ENCODE data around the gene NACC2. TPM values are rescaled to one million over a fixed set of nuclear protein-coding genes. Genes with fewer than 3 reads are reported as not detected.

NACC2 gene
- total and polyA plus RNA-seq, 4 donors: 4.8 to 17.8 (median 8.8) TPM

DNA sequence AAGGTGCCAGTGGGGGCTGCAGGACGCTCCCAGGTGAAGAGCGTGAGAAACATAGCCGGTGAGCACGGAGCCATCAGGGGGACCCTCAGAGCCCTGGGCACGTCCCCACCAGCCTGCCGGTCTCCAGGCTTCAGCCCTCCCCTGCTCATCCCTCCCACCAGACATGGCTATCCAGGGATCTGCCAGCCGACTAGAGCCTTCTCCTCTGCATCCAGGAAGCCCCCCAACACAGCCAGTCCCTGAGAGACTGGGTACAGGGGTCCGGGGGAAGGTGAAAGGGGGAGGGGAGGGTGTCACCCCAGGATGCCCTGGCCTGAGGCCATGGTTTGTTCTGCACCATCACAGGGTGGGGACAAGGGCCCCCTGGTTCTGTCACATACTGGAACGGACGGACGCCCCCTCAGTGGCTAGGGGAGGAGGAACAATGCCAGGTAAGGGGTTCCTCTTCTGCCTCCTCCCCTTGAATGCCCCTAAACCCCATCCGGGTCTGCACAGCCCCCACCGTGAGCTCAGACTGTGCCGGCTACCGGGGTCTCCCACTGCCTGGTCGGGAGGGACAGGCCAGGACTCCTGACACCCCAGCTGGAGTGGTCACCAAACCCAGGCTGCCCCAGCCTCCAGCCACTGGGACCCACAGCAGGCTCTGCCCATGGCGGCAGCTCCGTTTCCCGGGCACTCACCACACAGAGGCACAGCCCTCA, 34.3 kb downstream of the NACC2 start:
- H3K9me3 ChIP-seq (ENCODE audit: control insufficient read depth in 4 of 4, low read length in 3 of 4): no peaks in the 10 kb centered on the region
- no peak for DNase-seq (ENCODE audit: low spot score)
- no peak for TF ChIP-seq EGR1 (IDR thresholded peaks at IDR 0.05; ENCODE audit: low read depth in 2 of 2)
- TF ChIP-seq, protein P1, sequence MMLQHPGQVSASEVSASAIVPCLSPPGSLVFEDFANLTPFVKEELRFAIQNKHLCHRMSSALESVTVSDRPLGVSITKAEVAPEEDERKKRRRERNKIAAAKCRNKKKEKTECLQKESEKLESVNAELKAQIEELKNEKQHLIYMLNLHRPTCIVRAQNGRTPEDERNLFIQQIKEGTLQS (IDR thresholded peaks at IDR 0.05): no peak
- no peak for TF ChIP-seq ZBTB33 (IDR thresholded peaks at IDR 0.05)
- no peak for TF ChIP-seq HNF4G (IDR thresholded peaks at IDR 0.05)

DNA sequence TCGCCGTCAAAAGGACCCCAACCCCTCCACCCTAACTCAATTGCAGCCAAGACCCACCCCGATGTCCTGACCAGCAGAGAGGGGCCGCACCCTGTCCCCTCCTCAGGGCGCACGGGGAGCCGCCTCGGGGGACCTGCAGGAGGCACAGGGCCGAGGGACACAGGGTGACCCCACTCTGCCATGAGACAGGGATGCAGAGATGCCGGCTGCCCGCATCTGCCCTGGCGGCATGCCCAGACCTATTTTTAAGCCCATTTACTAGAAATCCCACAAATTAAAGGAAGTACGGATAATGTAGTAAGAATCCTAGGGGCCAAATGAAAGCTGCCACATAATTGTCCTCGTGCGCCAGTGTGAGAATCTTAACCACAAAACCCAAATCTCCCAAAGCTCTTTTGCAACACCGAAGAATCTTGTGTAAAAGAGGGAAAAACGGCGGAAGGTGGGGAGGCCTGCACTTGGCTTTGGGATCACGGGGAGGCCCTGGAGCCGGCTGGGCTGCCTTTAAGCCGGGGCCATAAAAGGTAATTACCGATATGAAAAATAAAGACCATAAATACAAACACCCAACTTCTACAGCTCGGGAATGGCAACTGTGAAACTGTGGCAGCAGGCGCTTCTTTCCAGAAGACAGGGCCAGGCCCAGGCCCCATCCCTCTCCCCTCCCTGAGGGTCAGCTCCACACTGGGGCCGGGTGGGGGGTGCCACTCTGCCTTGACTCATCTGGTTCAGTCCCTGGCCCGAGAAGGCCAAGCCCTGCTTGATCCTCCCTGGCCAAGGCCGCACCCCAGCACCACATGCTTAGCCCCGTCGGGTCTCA, 35.0 kb downstream of the NACC2 start:
- Histone ChIP-seq H3K9me3 (ENCODE audit: control insufficient read depth in 4 of 4, low read length in 3 of 4) (no peaks in the 10 kb centered on the region), H3K36me3 (ENCODE audit: control insufficient read depth in 4 of 4, insufficient read depth in 3 of 4, low read depth in 1 of 4, low read length in 3 of 4) (no peaks in the 10 kb centered on the region), H3K27ac (ENCODE audit: low read depth in 1 of 2, low read length in 2 of 2) (no peak overlapping the region), H3K9ac (ENCODE audit: low read depth in 1 of 2, low read length in 2 of 2) (no peak overlapping the region), H3K4me3 (ENCODE audit: low read depth in 1 of 3, low read length in 3 of 3) (no peak overlapping the region), H3K27me3 (ENCODE audit: control insufficient read depth in 4 of 4, insufficient read depth in 4 of 4, low read length in 3 of 4) (no peaks in the 10 kb centered on the region), H3K4me1 (ENCODE audit: control insufficient read depth in 4 of 4, insufficient read depth in 4 of 4, low read length in 3 of 4) (no peaks in the 10 kb centered on the region)
- TF ChIP-seq HNF4A (conservative IDR thresholded peaks at IDR 0.05): no peak
- TF ChIP-seq GABPA (IDR thresholded peaks at IDR 0.05 in 1 of 2, conservative IDR thresholded peaks at IDR 0.05 in 1 of 2): no peak
- TF ChIP-seq, protein P1 (IDR thresholded peaks at IDR 0.05): no peak
- TF ChIP-seq RAD21 (IDR thresholded peaks at IDR 0.05): no peak
- no peak for TF ChIP-seq NR2F2 (IDR thresholded peaks at IDR 0.05)
- DNase-seq (ENCODE audit: low spot score): no peak
- 82% methylated on average over 29 of the region's 29 CpGs for WGBS

More for the DNA sequence above, 34.3 kb downstream of the NACC2 start:
- no peak overlapping the region for H3K27ac ChIP-seq (ENCODE audit: low read depth in 1 of 2, low read length in 2 of 2)
- no peak overlapping the region for H3K4me3 ChIP-seq (ENCODE audit: low read depth in 1 of 3, low read length in 3 of 3)
- H3K4me1 ChIP-seq (ENCODE audit: control insufficient read depth in 4 of 4, insufficient read depth in 4 of 4, low read length in 3 of 4): no peaks in the 10 kb centered on the region
- H3K27me3 ChIP-seq (ENCODE audit: control insufficient read depth in 4 of 4, insufficient read depth in 4 of 4, low read length in 3 of 4): no peaks in the 10 kb centered on the region
- no peak overlapping the region for H3K9ac ChIP-seq (ENCODE audit: low read depth in 1 of 2, low read length in 2 of 2)
- no peaks in the 10 kb centered on the region for H3K36me3 ChIP-seq (ENCODE audit: control insufficient read depth in 4 of 4, insufficient read depth in 3 of 4, low read depth in 1 of 4, low read length in 3 of 4)
- WGBS: 87% methylated on average over 19 of the region's 19 CpGs

GRCh38 chr9:136059321-136059791, 35.7 kb downstream of the NACC2 start:
- DNase-seq (ENCODE audit: low spot score): no peak
- H3K27me3 ChIP-seq (ENCODE audit: control insufficient read depth in 4 of 4, insufficient read depth in 4 of 4, low read length in 3 of 4): no peaks in the 10 kb centered on the region
- H3K9me3 ChIP-seq (ENCODE audit: control insufficient read depth in 4 of 4, low read length in 3 of 4): no peaks in the 10 kb centered on the region
- 89% methylated on average over 20 of the region's 20 CpGs for WGBS
- no peak overlapping the region for H3K27ac ChIP-seq (ENCODE audit: low read depth in 1 of 2, low read length in 2 of 2)
- H3K4me3 ChIP-seq (ENCODE audit: low read depth in 1 of 3, low read length in 3 of 3): no peak overlapping the region
- no peak overlapping the region for H3K9ac ChIP-seq (ENCODE audit: low read depth in 1 of 2, low read length in 2 of 2)
- no peaks in the 10 kb centered on the region for H3K4me1 ChIP-seq (ENCODE audit: control insufficient read depth in 4 of 4, insufficient read depth in 4 of 4, low read length in 3 of 4)
- H3K36me3 ChIP-seq (ENCODE audit: control insufficient read depth in 4 of 4, insufficient read depth in 3 of 4, low read depth in 1 of 4, low read length in 3 of 4): no peaks in the 10 kb centered on the region
- no peak for TF ChIP-seq NR2F2 (IDR thresholded peaks at IDR 0.05)
- TF ChIP-seq, protein P1 (IDR thresholded peaks at IDR 0.05): no peak
- TF ChIP-seq FOXA1 (IDR thresholded peaks at IDR 0.05): no peak
- TF ChIP-seq, protein P2, sequence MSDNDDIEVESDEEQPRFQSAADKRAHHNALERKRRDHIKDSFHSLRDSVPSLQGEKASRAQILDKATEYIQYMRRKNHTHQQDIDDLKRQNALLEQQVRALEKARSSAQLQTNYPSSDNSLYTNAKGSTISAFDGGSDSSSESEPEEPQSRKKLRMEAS (IDR thresholded peaks at IDR 0.05): no peak
- TF ChIP-seq FOXA2 (IDR thresholded peaks at IDR 0.05): no peak
- TF ChIP-seq GABPA (IDR thresholded peaks at IDR 0.05 in 1 of 2, conservative IDR thresholded peaks at IDR 0.05 in 1 of 2): no peak
- no peak for TF ChIP-seq REST (IDR thresholded peaks at IDR 0.05)
- TF ChIP-seq RXRA (IDR thresholded peaks at IDR 0.05): no peak
- TF ChIP-seq ZBTB33 (IDR thresholded peaks at IDR 0.05): no peak
- TF ChIP-seq HNF4G (IDR thresholded peaks at IDR 0.05): no peak
- no peak for TF ChIP-seq SP1 (IDR thresholded peaks at IDR 0.05)
- no peak for TF ChIP-seq RAD21 (IDR thresholded peaks at IDR 0.05)

Data from liver (tissue), 9 donors.